ENCODE results near the gene ZNF563. TPM values are rescaled to one million over a fixed set of nuclear protein-coding genes. Genes with fewer than 3 reads are reported as not detected.

ZNF563 gene
- total RNA-seq, 4 donors from 2014 or later, result 3.1 to 16.9 (median 5.6) TPM

GRCh38 chr19:12272386-12272785 is 61.0 kb downstream of the ZNF563 start:
- WGBS, 2 donors, result 95 to 99% methylated on average over 5 of the region's 5 CpGs
- TF ChIP-seq POLR2A (IDR thresholded peaks at IDR 0.05), result no peak
- no peak for TF ChIP-seq CTCF (IDR thresholded peaks at IDR 0.05)
- H3K4me3 ChIP-seq (ENCODE audit: low read depth, poor library complexity, severe bottlenecking), result no peak overlapping the region
- no peak for DNase-seq (ENCODE audit: low spot score in 2 of 2)
- intact Hi-C loops (cut with DNase I; ENCODE audit: low total_unique reads), result no loop called here

GRCh38 chr19:12270854-12271253 is 62.6 kb downstream of the ZNF563 start:
- no peak for DNase-seq (ENCODE audit: low spot score in 2 of 2)
- H3K4me3 ChIP-seq (ENCODE audit: low read depth, poor library complexity, severe bottlenecking), result no peak overlapping the region
- 93 to 100% methylated on average over 2 of the region's 2 CpGs for WGBS, 2 donors
- intact Hi-C loops (cut with DNase I; ENCODE audit: low total_unique reads), result no loop called here
- TF ChIP-seq CTCF (IDR thresholded peaks at IDR 0.05) (no peak), POLR2A (IDR thresholded peaks at IDR 0.05) (no peak)

Other genes with a start within 250 kb of the ZNF563 start
- 1 to 10 TPM; 1.5 to 6.1 (median 4.0) TPM for gene ZNF20, start 193.3 kb downstream of the ZNF563 start, total RNA-seq
- gene ZNF625, start 176.9 kb downstream of the ZNF563 start, total RNA-seq, result 1 to 10 TPM; 1.6 to 9.2 (median 4.0) TPM
- gene ZNF136, start 170.5 kb downstream of the ZNF563 start, total RNA-seq, result 10 to 100 TPM in 2 of 4 donors, 1 to 10 TPM in 2; 5.4 to 14.5 (median 11.2) TPM
- 10 to 100 TPM in 3 of 4 donors, 1 to 10 TPM in 1; 8.8 to 15.6 (median 13.0) TPM for gene ZNF44, start 38.8 kb downstream of the ZNF563 start, total RNA-seq
- 1 to 10 TPM; 1.3 to 3.0 (median 1.8) TPM for gene ZNF442, start 32.0 kb upstream of the ZNF563 start, total RNA-seq
- 1 to 10 TPM; 3.1 to 5.4 (median 4.3) TPM for gene ZNF799, start 67.6 kb upstream of the ZNF563 start, total RNA-seq
- gene ZNF443, start 107.4 kb upstream of the ZNF563 start, total RNA-seq, result 1 to 10 TPM; 4.0 to 5.2 (median 4.9) TPM
- 1 to 10 TPM; 1.7 to 3.1 (median 2.8) TPM for gene ZNF709, start 151.2 kb upstream of the ZNF563 start, total RNA-seq
- gene ZNF564, start 217.8 kb upstream of the ZNF563 start, total RNA-seq, result 10 to 100 TPM in 1 of 4 donors, 1 to 10 TPM in 3; 6.9 to 10.1 (median 8.8) TPM